ENCODE results near the gene GFPT2. TPM values are rescaled to one million over a fixed set of nuclear protein-coding genes. Genes with fewer than 3 reads are reported as not detected.

GFPT2 gene
- total and polyA plus RNA-seq, 2 of the 8 experiments (the other 6 are each of a cell fraction or from before 2014, with no cell fraction given) = 83.7 to 143 TPM

DNA sequence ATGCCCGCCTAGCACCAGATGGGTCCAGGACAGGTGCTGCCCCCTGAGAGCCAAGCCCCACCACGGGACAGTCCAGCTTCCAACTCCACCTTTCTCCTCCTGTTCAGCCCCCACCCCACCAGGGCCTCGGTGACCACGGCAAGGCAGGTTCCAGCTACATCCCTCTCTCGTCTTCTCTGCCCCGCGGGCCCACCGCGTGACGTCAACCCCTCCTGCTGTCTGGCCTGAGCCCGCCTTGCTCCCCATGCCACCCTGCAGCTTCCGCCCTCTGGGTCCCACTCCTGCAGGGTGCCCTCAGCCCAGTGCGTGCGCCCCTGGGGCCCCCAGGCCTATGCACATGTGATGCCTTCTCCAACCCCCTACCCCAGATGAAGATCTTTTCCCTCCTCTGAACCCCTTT is 6.8 kb downstream of the GFPT2 start (continued):
- no peak for TF ChIP-seq PHF8 (conservative IDR thresholded peaks at IDR 0.05; ENCODE audit: low read depth, low read length)
- TF ChIP-seq SP1 (IDR thresholded peaks at IDR 0.05; ENCODE audit: low read depth, low read length) = no peak
- no peak for TF ChIP-seq ZNF274 (IDR thresholded peaks at IDR 0.05; ENCODE audit: borderline replicate concordance, extremely low read depth, low read length)
- no peak for TF ChIP-seq POLR2A (IDR thresholded peaks at IDR 0.05; ENCODE audit: control extremely low read depth in 1 of 2, low read depth in 2 of 2, low read length in 2 of 2)
- TF ChIP-seq TCF12 (IDR thresholded peaks at IDR 0.05; ENCODE audit: low read depth, low read length) = no peak
- no peak for TF ChIP-seq POLR2AphosphoS5 (IDR thresholded peaks at IDR 0.05; ENCODE audit: low read depth, low read length)
- TF ChIP-seq BCL11A (IDR thresholded peaks at IDR 0.05; ENCODE audit: low read depth in 2 of 2, low read length in 2 of 2) = no peak
- no peak for TF ChIP-seq CHD2 (IDR thresholded peaks at IDR 0.05; ENCODE audit: low read length)

All from H1 (cell line).